Right cardiac atrium (tissue), 5 donors: Measurements from ENCODE around the gene EGLN3. TPM values are rescaled to one million over a fixed set of nuclear protein-coding genes. Genes with fewer than 3 reads are reported as not detected.

ENCODE experiments used
- ATAC-seq, 2 donors: fragments of 200-7000 bp; cut with Tn5 transposase; one replicate each; pipeline versions ENCODE4 v1.8.0 to v1.9.1; 2020; ENCODE audit warnings: moderate library complexity in 2 of 2, mild to moderate bottlenecking in 1 of 2
- DNase-seq, 3 donors: peaks; one replicate each; pipeline ENCODE4 v3.0.0-alpha.2; 2020
- H3K27ac ChIP-seq: one replicate; pipeline ENCODE4 v1.5.1; 2013; ENCODE audit warnings: mild to moderate bottlenecking, low read length, control low read depth, moderate library complexity
- H3K27me3 ChIP-seq: one replicate; pipeline ENCODE4 v1.6.1; 2013; ENCODE audit not compliant: control insufficient read depth, insufficient read depth
- H3K4me1 ChIP-seq: one replicate; pipeline ENCODE4 v1.6.1; 2013; ENCODE audit warnings: low read length; ENCODE audit not compliant: control insufficient read depth, insufficient read depth
- H3K4me3 ChIP-seq: one replicate; pipeline ENCODE4 v1.5.1; 2013; ENCODE audit warnings: low read length, control low read depth
- H3K9me3 ChIP-seq: one replicate; pipeline ENCODE4 v1.6.1; 2013; ENCODE audit warnings: low read length; ENCODE audit not compliant: control insufficient read depth
- WGBS: extraction: QIAGEN DNeasy Blood & Tissue Kit; methylation state at CpG from one replicate; pipeline ENCODE4 v1.1.7; 2013; 5-methylcytosine and 5-hydroxymethylcytosine counted together
- intact Hi-C, 4 donors: fragments of 100-400 bp; cut with DNase I; formaldehyde crosslinking; loops; one replicate each; pipeline versions ENCODE4 v1.11.0 to v1.14.0; 2022 to 2023
- polyA plus RNA-seq: library from polyadenylated mRNA; stranded (reverse); fragments of 200-250 nt; gene quantifications from one replicate; pipeline ENCODE4 v1.2.3, GENCODE V29; 2013
- total RNA-seq, 4 donors: library from RNA; stranded (reverse); fragmentation: NEBNext Ultra II Directional; extraction: Animal tissue kit (Norgen Biotek cat#: 25700); gene quantifications; one replicate each; pipeline ENCODE4 v1.2.1, GENCODE V29; 2021
- donor health status: healthy with polysubstance abuse.
- donor health status: DM: no; HTN: yes; CAD: no.
- donor health status: DM: no; HTN: no; CAD: no.
- donor health status: DM: no; HTN: yes; CAD: no; lungs with severe emphysema.
- donor health status: DM: yes; HTN: yes; CAD: no.

EGLN3 gene
- total and polyA plus RNA-seq, 5 donors: 62.4 to 98.9 (median 85.6) TPM

DNA sequence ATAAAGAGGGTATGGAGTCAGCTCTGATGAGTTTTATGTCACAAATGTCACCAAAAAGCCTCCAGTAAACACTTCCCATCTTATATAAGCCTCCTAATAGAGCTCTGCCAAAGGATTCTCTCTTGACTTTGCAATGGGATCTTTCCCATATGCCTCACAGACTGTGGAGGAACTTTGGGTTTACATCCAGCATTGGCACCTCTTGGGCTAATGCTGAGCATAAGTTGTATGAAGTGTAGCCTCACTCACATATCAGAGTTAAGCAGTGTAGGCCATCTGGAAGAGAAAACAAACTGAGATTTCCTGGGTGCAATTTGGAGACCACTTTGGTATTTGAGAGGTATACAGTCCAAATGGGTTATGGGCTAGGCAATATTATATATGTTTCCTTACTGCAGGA lies 24.9 kb downstream of the EGLN3 start:
- H3K4me1 ChIP-seq: peaks cover 3% of the 10 kb centered on the region
- no peak overlapping the region for H3K4me3 ChIP-seq
- H3K27ac ChIP-seq: no peak overlapping the region
- H3K9me3 ChIP-seq: no peaks in the 10 kb centered on the region
- DNase-seq: no peak
- H3K27me3 ChIP-seq: no peaks in the 10 kb centered on the region
- ATAC-seq: no peak
- intact Hi-C loops: no loop called here

- DNase-seq: no peak
- no peak overlapping the region for H3K27ac ChIP-seq
These were observed 25.6 kb downstream of the EGLN3 start for GRCh38 chr14:33925235-33925634.

DNA sequence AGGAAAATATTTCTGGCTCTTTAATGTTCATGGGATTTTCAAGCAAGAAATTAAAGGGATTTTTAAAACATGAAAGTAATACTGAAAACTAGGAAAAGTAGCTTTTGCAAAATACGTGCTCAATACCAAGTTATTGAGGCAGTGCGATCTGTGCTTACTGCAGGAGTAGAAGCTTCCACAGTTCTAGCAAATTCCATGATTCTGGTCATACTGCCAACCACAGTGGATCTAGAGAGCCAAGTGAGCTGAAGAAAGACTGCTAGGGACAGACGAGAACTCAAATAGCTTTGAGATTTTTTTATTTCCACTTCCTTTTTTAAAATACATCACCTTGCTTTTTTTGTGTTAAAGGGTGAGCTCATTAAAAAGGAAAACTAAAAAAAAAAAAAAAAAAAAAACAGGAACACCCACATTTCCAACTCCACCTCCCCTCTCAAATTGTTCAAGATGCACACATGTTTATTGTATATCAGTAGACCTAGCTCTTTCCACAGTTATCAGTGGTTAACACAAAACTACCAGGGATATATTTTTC lies 26.2 kb downstream of the EGLN3 start:
- no peak for ATAC-seq
- WGBS: 67% methylated on average over 3 of the region's 3 CpGs

More at GRCh38 chr14:33925235-33925634, 25.6 kb downstream of the EGLN3 start:
- intact Hi-C loops: no loop called here
- ATAC-seq: no peak
- Histone ChIP-seq H3K4me3 (no peak overlapping the region), H3K4me1 (peaks cover 2% of the 10 kb centered on the region), H3K27me3 (no peaks in the 10 kb centered on the region), H3K9me3 (no peaks in the 10 kb centered on the region)
- 91% methylated on average over 3 of the region's 3 CpGs for WGBS

GRCh38 chr14:33922125-33922524 lies 28.7 kb downstream of the EGLN3 start:
- peak in 1 of 2 donors; percentile 57 for ATAC-seq
- Histone ChIP-seq H3K27me3 (no peaks in the 10 kb centered on the region), H3K4me1 (peaks cover 4% of the 10 kb centered on the region), H3K4me3 (no peak overlapping the region), H3K9me3 (no peaks in the 10 kb centered on the region), H3K27ac (no peak overlapping the region)
- no peak for DNase-seq
- intact Hi-C loops: no loop called here
- WGBS: 71% methylated on average over 4 of the region's 4 CpGs

More for the DNA sequence above, 26.2 kb downstream of the EGLN3 start:
- no peaks in the 10 kb centered on the region for H3K27me3 ChIP-seq
- DNase-seq: no peak
- no peaks in the 10 kb centered on the region for H3K9me3 ChIP-seq
- H3K27ac ChIP-seq: no peak overlapping the region
- intact Hi-C loops: no loop called here
- H3K4me1 ChIP-seq: peaks cover 2% of the 10 kb centered on the region
- H3K4me3 ChIP-seq: no peak overlapping the region

DNA sequence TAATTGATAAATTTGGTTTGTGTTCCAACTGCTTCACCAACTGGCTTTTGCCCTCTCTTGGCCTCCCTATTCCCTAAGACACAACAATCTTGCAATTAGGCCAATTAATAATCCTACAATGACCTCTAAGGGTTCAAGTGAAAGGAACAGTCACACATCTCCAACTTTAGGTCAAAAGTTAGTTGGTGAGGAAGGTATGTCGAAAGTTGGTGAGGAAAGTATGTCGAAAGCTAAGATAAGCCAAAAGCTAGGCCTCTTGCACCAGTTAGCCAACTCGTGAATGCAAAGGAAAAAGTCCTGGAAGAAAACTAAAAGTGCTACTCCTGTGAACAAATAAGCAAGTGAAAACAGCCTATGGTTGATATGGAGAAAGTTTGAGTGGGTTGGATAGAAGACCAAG lies 32.6 kb downstream of the EGLN3 start:
- WGBS: 78% methylated on average over 3 of the region's 3 CpGs
- Histone ChIP-seq H3K27me3 (no peaks in the 10 kb centered on the region), H3K4me1 (peaks cover 7% of the 10 kb centered on the region), H3K4me3 (no peak overlapping the region), H3K9me3 (no peaks in the 10 kb centered on the region), H3K27ac (no peak overlapping the region)
- ATAC-seq (no peak), DNase-seq (no peak)
- intact Hi-C loops: no loop called here

DNA sequence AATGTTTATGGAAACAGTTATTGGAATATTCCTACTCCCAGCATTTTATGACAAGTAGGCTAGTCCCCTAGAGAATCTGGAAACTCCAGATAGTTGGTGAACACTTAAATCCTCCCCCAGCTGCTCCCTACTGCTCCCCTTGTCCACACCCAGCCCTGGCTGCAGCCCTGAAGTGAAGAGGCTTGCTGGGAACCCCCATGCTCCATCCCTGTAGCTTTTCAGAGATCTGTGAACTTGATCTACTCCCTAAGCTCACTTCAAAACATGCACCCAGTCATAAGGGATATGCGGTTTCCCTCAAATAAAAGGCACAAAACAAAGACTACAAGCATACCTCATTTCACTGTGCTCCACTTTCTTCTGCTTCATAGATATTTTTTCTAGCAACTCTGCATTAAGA lies 33.2 kb downstream of the EGLN3 start:
- 83% methylated on average over 1 of the region's 1 CpG for WGBS
- DNase-seq: peak in 1 of 3 donors; percentile 35

DNA sequence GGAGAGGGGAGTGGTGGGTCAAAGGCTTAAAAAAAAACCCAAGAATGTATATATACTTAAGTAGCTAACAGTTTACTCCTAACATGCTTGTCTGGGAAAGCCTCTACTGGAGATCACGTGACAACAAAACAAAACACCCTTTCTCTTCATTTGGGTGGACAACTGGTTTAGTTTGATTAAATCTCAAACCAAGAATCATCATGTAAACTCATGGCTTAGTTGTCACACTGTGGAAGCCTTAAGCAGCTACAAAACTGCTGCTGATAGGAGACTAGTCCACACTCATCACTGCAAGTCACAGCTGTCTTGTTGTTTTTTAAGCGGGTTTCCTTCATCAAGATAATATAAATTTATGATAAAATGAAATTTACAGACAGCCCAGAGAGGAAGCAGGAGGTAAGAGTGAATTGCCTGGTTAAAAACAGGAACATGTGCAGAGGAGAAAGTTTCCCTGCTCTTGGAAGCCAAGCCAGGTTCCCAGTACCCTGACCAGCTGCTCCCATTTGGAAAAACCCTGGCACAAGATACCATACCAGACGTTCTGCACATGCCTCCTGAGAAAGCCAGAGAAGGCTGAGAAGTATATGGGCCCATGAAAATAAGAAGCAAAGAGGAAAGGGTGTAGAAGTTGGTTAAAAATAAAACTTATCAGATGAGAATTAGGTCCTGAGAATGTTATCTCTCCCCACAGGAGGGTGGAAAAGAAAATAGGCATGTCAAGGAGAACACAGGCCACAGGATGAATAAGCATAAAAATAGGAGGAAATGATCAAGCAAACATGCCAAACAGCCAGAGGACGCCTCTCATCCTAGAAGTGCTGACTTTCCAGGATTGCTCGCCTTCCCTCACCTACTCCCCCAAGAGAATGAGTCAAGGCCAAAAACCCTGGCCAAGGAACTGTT lies 34.0 kb downstream of the EGLN3 start:
- Histone ChIP-seq H3K27me3 (no peaks in the 10 kb centered on the region), H3K27ac (no peak overlapping the region), H3K9me3 (no peaks in the 10 kb centered on the region), H3K4me3 (no peak overlapping the region), H3K4me1 (peaks cover 7% of the 10 kb centered on the region)
- ATAC-seq (peak; percentile 89 to 93), DNase-seq (no peak)
- WGBS: 25% methylated on average over 5 of the region's 5 CpGs
- intact Hi-C loops: no loop called here

More for the DNA sequence above, 33.2 kb downstream of the EGLN3 start:
- ATAC-seq: peak in 1 of 2 donors; percentile 52
- Histone ChIP-seq H3K4me1 (peaks cover 7% of the 10 kb centered on the region), H3K27me3 (no peaks in the 10 kb centered on the region), H3K27ac (peak overlapping the region; percentile 30), H3K9me3 (no peaks in the 10 kb centered on the region), H3K4me3 (no peak overlapping the region)
- intact Hi-C loops: no loop called here

DNA sequence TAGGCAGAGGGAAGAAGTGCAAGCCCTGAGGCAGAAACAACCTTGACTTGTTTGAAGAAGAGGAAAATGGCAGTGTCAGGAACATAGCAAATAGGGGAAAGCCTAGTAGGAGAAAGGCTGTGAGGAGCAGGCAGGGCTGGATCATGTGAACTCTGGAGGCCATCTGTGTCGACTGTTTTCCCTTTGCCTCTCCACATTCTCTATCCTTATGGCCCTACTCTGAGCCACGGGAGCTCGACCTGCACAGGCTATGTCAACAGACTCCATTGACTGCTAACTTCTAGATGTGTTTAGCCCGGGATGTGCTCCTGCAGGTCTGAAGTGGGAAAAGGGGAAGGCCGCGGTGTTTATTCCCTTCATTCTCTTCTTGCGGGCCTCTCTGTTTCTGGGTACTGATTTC lies 35.2 kb downstream of the EGLN3 start:
- no peak overlapping the region for H3K27ac ChIP-seq
- WGBS: 92% methylated on average over 7 of the region's 7 CpGs
- intact Hi-C loops: no loop called here
- no peak for ATAC-seq
- no peaks in the 10 kb centered on the region for H3K9me3 ChIP-seq
- no peak overlapping the region for H3K4me3 ChIP-seq
- no peak for DNase-seq
- peaks cover 4% of the 10 kb centered on the region for H3K4me1 ChIP-seq
- no peaks in the 10 kb centered on the region for H3K27me3 ChIP-seq

DNA sequence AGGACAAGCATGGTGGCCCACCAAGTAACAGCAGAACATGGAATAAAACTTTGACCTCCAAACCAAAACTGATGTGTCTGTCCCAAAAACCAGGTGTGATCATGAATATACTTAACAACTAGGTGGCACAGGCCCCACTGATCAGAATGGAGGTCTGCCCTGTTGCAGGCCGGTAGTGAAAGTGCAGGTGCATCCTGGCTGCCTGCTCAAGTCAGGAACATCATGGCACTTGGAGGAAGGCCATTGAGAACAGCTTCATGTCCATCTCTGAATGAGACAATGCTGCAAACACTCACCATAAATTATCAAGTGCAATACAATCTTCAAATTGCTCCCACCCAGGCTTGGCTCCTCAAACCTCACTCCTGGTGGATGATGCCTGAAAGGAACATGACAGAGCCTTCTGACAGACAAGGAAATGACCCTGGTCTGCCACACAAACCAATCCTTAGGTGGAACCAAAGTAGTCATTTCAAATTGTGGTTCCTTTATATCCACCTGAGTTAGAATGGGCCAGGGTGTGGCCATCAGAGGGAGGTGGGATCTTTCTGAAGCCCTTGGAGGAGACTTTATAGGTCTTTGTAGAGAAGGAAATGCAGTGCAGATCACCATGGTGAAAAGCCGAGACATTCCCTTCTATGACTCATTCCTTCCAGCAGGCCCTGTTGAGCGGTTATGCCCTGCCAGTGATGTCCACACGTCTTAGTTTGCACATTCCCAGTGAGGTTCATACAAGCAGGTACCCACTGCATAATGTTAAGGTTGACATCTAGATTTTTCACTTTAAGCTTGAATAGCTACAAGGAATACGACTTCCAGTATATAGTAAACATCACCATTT lies 36.0 kb downstream of the EGLN3 start:
- Histone ChIP-seq H3K4me3 (no peak overlapping the region), H3K27me3 (no peaks in the 10 kb centered on the region), H3K27ac (no peak overlapping the region), H3K9me3 (no peaks in the 10 kb centered on the region), H3K4me1 (peaks cover 4% of the 10 kb centered on the region)
- ATAC-seq (peak; percentile 44 to 77), DNase-seq (no peak)
- intact Hi-C loops: no loop called here
- 73% methylated on average over 5 of the region's 5 CpGs for WGBS

DNA sequence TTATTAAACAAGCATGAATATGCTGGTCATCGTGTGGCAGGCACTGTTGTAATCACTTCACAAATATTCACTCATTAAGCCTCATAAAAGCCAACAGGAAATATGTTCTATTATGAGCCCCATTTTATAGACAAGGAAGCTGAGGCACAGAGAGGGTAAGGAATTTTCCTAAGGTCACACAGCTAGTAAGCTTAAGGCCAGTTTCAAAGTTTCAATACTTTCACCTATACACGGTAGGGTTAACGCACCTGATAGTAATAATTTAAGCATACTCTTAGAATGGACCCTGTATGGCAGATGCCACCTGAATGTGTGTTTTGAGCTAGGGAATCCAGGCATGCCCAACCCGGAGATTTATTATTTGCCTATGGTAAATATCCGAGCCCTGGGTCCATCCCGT lies 39.8 kb downstream of the EGLN3 start:
- DNase-seq: no peak
- H3K9me3 ChIP-seq: no peaks in the 10 kb centered on the region
- no peak for ATAC-seq
- H3K27ac ChIP-seq: no peak overlapping the region
- H3K27me3 ChIP-seq: no peaks in the 10 kb centered on the region
- 94% methylated on average over 6 of the region's 6 CpGs for WGBS
- no peaks in the 10 kb centered on the region for H3K4me1 ChIP-seq
- H3K4me3 ChIP-seq: no peak overlapping the region
- intact Hi-C loops: no loop called here

GRCh38 chr14:33910435-33910834 lies 40.4 kb downstream of the EGLN3 start:
- H3K4me1 ChIP-seq: no peaks in the 10 kb centered on the region
- H3K27ac ChIP-seq: no peak overlapping the region
- DNase-seq: no peak
- 95% methylated on average over 8 of the region's 8 CpGs for WGBS
- no peak overlapping the region for H3K4me3 ChIP-seq
- intact Hi-C loops: no loop called here
- ATAC-seq: no peak
- no peaks in the 10 kb centered on the region for H3K9me3 ChIP-seq
- no peaks in the 10 kb centered on the region for H3K27me3 ChIP-seq
